HCT116 (cell line): ENCODE data around the gene ATXN1L. TPM values are rescaled to one million over a fixed set of nuclear protein-coding genes. Genes with fewer than 3 reads are reported as not detected.

ENCODE experiments used
- ATAC-seq: fragments of 200-7000 bp; cut with Tn5 transposase; 2 replicates; pipeline ENCODE4 v1.9.1; 2020; ENCODE audit warnings: mild to moderate bottlenecking, moderate library complexity
- BruUV-seq: library from RNA; stranded (reverse); fragments of 400-500 nt; replicated peaks from 2 replicates; lab custom pipeline; 2021; lab: Mats Ljungman, UMichigan
- CTCF ChIA-PET: fragments of 300-600 bp; sonication (Branson Sonifier 250); formaldehyde crosslinking; loops from one replicate; lab custom pipeline; 2021; ENCODE audit warnings: antibody characterized with exemption; lab: Charles Lee
- POLR2A ChIA-PET: fragments of 300-600, 350-600 bp; sonication (Branson Sonifier 250); formaldehyde crosslinking; loops from one replicate; lab custom pipeline; 2021; ENCODE audit warnings: antibody characterized with exemption; lab: Charles Lee
- RAD21 ChIA-PET, 2 experiments: fragments of 300-600 bp; sonication (Branson Sonifier 250); formaldehyde crosslinking; loops; one replicate each; lab custom pipeline; 2023; ENCODE audit warnings: low total read pairs in 2 of 2; ENCODE audit not compliant: uncharacterized antibody in 2 of 2, unreplicated experiment in 2 of 2, low non-redundant PET in 1 of 2; lab: Charles Lee
- DNase-seq: peaks from one replicate; pipeline ENCODE4 v3.0.0-alpha.2; 2010; ENCODE audit warnings: low read depth, low spot score
- H2AFZ ChIP-seq: fragments of 200-600 bp; shearing (Covaris generic), sonication (generic); 2 replicates; pipeline ENCODE4 v1.6.1; 2017; ENCODE audit warnings: low read depth, mixed run types, mixed read lengths, antibody characterized with exemption, low read length; ENCODE audit not compliant: poor library complexity, severe bottlenecking
- H3K27ac ChIP-seq: 2 replicates; pipeline ENCODE4 v1.5.1; 2012; ENCODE audit warnings: low read depth, low read length
- H3K27me3 ChIP-seq: fragments of 200-600 bp; sonication (generic); 2 replicates; pipeline ENCODE4 v1.6.1; 2016; ENCODE audit warnings: mixed run types, low read length, mixed read lengths; ENCODE audit not compliant: insufficient read depth
- H3K36me3 ChIP-seq, 2 experiments: fragments of 200-500 bp in 1 of 2; fragments of 200-600 bp in 1 of 2; sonication (Bioruptor generic) in 1 of 2; sonication (generic) in 1 of 2; 2 replicates each; pipeline versions ENCODE4 v1.5.1 to v1.6.1; 2014 to 2016; ENCODE audit warnings: low read length in 2 of 2, inconsistent platforms in 1 of 2, mixed read lengths in 1 of 2, mixed run types in 1 of 2; ENCODE audit not compliant: insufficient read depth in 2 of 2, control insufficient read depth in 1 of 2
- H3K4me1 ChIP-seq, 2 experiments: fragments of 200-600 bp in 1 of 2; sonication (generic) in 1 of 2; 2 replicates each; pipeline versions ENCODE4 v1.5.1 to v1.6.1; 2012 to 2017; ENCODE audit warnings: low read length in 2 of 2, inconsistent platforms in 1 of 2, mild to moderate bottlenecking in 1 of 2, mixed read lengths in 1 of 2, mixed run types in 1 of 2, moderate library complexity in 1 of 2; ENCODE audit not compliant: insufficient read depth in 2 of 2, control insufficient read depth in 1 of 2
- H3K4me2 ChIP-seq: fragments of 200-600 bp; sonication (generic); 2 replicates; pipeline ENCODE4 v1.6.1; 2017; ENCODE audit warnings: mixed run types, low read length, mixed read lengths
- H3K4me3 ChIP-seq, 2 experiments: fragments of 200-600 bp in 1 of 2; sonication (generic) in 1 of 2; replicated peaks in 1 of 2; 2 replicates each; pipeline ENCODE4 v1.5.1; 2011 to 2016; ENCODE audit warnings: low read length in 2 of 2, control low read depth in 1 of 2, low read depth in 1 of 2, mild to moderate bottlenecking in 1 of 2, mixed read lengths in 1 of 2, mixed run types in 1 of 2
- H3K79me2 ChIP-seq: fragments of 200-600 bp; sonication (generic); 2 replicates; pipeline ENCODE4 v1.6.1; 2017; ENCODE audit warnings: mild to moderate bottlenecking, mixed run types, low read length, moderate library complexity, mixed read lengths; ENCODE audit not compliant: insufficient read depth
- H3K9ac ChIP-seq: fragments of 200-600 bp; sonication (generic); 2 replicates; pipeline ENCODE4 v1.6.1; 2016; ENCODE audit warnings: low read length, mixed read lengths
- H3K9me2 ChIP-seq: fragments of 200-600 bp; sonication (generic), shearing (Covaris generic); 2 replicates; pipeline ENCODE4 v1.6.1; 2017; ENCODE audit warnings: mixed run types, mild to moderate bottlenecking, moderate library complexity; ENCODE audit not compliant: insufficient read depth
- H3K9me3 ChIP-seq, 2 experiments: fragments of 200-500 bp in 1 of 2; fragments of 200-600 bp in 1 of 2; sonication (Bioruptor generic) in 1 of 2; sonication (generic) in 1 of 2; 2 replicates each; pipeline ENCODE4 v1.6.1; 2014 to 2017; ENCODE audit warnings: low read length in 2 of 2, mixed read lengths in 2 of 2, inconsistent platforms in 1 of 2, low read depth in 1 of 2, mild to moderate bottlenecking in 1 of 2, mixed run types in 1 of 2, moderate library complexity in 1 of 2; ENCODE audit not compliant: control insufficient read depth in 1 of 2, insufficient read depth in 1 of 2
- H4K20me1 ChIP-seq: fragments of 200-600 bp; sonication (generic), shearing (Covaris generic); 2 replicates; pipeline ENCODE4 v1.6.1; 2017; ENCODE audit warnings: mixed run types, mild to moderate bottlenecking, moderate library complexity; ENCODE audit not compliant: insufficient read depth
- CEBPB ChIP-seq: IDR thresholded peaks from 2 replicates; pipeline ENCODE4 v1.6.1; 2012; ENCODE audit warnings: low read depth
- EGR1 ChIP-seq: IDR thresholded peaks from 2 replicates; pipeline ENCODE4 v1.6.1; 2012; ENCODE audit warnings: low read depth
- ELF1 ChIP-seq: IDR thresholded peaks from 2 replicates; pipeline ENCODE4 v1.6.1; 2012; ENCODE audit warnings: low read depth, borderline replicate concordance
- EZH2phosphoT487 ChIP-seq: fragments of 200-600 bp; IDR thresholded peaks from 2 replicates; pipeline ENCODE4 v1.6.1; 2018; ENCODE audit warnings: antibody characterized with exemption, borderline replicate concordance
- MAX ChIP-seq: IDR thresholded peaks from 2 replicates; pipeline ENCODE4 v1.6.1; 2012
- POLR2AphosphoS5 ChIP-seq: IDR thresholded peaks from 2 replicates; pipeline ENCODE4 v1.6.1; 2011; ENCODE audit warnings: mild to moderate bottlenecking, low read depth, low read length, moderate library complexity
- SIN3A ChIP-seq: IDR thresholded peaks from 2 replicates; pipeline ENCODE4 v1.6.1; 2012; ENCODE audit warnings: low read depth
- SP1 ChIP-seq: IDR thresholded peaks from 2 replicates; pipeline ENCODE4 v1.6.1; 2012; ENCODE audit warnings: low read depth
- SRF ChIP-seq: IDR thresholded peaks from 2 replicates; pipeline ENCODE4 v1.6.1; 2012; ENCODE audit warnings: low read depth
- TCF7L2 ChIP-seq: IDR thresholded peaks from 2 replicates; pipeline ENCODE4 v1.7.0; 2011; ENCODE audit warnings: borderline replicate concordance, inconsistent platforms; ENCODE audit not compliant: insufficient read depth, insufficient read length; ENCODE audit errors: extremely low read depth
- ZBTB33 ChIP-seq: IDR thresholded peaks from 2 replicates; pipeline ENCODE4 v1.6.1; 2011; ENCODE audit warnings: mild to moderate bottlenecking, low read length, moderate library complexity; ENCODE audit not compliant: insufficient replicate concordance; ENCODE audit errors: extremely low read depth
- ZFX ChIP-seq: fragments of 450-650 bp; IDR thresholded peaks from 2 replicates; pipeline ENCODE4 v1.6.1; 2017
- intact Hi-C: fragments of 100-400 bp; cut with micrococcal nuclease; formaldehyde crosslinking; loops from 2 replicates; pipeline ENCODE4 v1.10.0; 2022
- total RNA-seq: library from RNA; stranded (reverse); gene quantifications from one replicate; pipeline ENCODE4 v1.2.1, GENCODE V29; 2021; ENCODE audit not compliant: unreplicated experiment

The ATXN1L gene
- total RNA-seq, 1 experiment from 2014 or later = 20.5 TPM

GRCh38 chr16:71855937-71856662, 10.3 kb downstream of the ATXN1L start:
- H3K9ac ChIP-seq = no peak overlapping the region
- H3K4me2 ChIP-seq = no peak overlapping the region
- H3K4me3 ChIP-seq = no peak overlapping the region
- intact Hi-C loops = no loop called here
- peaks cover 7% of the 10 kb centered on the region; the same call in 1 of the 2 replicates for H3K79me2 ChIP-seq
- BruUV-seq = no TSS peak
- H2AFZ ChIP-seq = no peak overlapping the region
- no peaks in the 10 kb centered on the region for H3K9me3 ChIP-seq
- ChIA-PET POLR2A (no interaction called here), RAD21 (no interaction called here), CTCF (interaction anchor here (0.7 kb wide), 1 partner anchor 26 kb away, joined by 3 read pairs; no protein-coding TSS in a partner anchor)
- no peak for ATAC-seq
- TF ChIP-seq ZBTB33 (no peak), CEBPB (no peak), TCF7L2 (no peak), POLR2AphosphoS5 (no peak), EZH2phosphoT487 (no peak), SP1 (no peak), ELF1 (no peak), SIN3A (no peak), ZFX (no peak), MAX (no peak), SRF (no peak), EGR1 (no peak)
- no peaks in the 10 kb centered on the region for H3K4me1 ChIP-seq
- no peak for DNase-seq
- H4K20me1 ChIP-seq = peaks cover 4% of the 10 kb centered on the region; the same call in 1 of the 2 replicates
- no peaks in the 10 kb centered on the region for H3K27me3 ChIP-seq
- no peak overlapping the region for H3K27ac ChIP-seq
- H3K9me2 ChIP-seq = no peaks in the 10 kb centered on the region
- peaks cover 6 to 7% of the 10 kb centered on the region in 2 experiments; a peak in 3 of 4 replicates for H3K36me3 ChIP-seq
